ENCODE data around the gene SLAMF6.

Gene SLAMF6

GRCh38 chr1:160522622-160523345 is at the start of gene SLAMF6:
TSS of gene SLAMF6 (minus strand) at chr1:160523255. CDS start at chr1:160523192, 63 bp downstream.
- H3K4me3 ChIP-seq (ENCODE audit: low read depth, low read length), result no peak within 1 kb of the TSS
- H3K27ac ChIP-seq, result no peak within 1 kb of the TSS
- H3K27me3 ChIP-seq (ENCODE audit: insufficient read depth, low read depth, severe bottlenecking), result peaks cover 57% of the 10 kb centered on the region
- H3K9me3 ChIP-seq (ENCODE audit: severe bottlenecking), result peaks cover 6% of the 10 kb centered on the region
- no peaks in the 10 kb centered on the region for H3K36me3 ChIP-seq
- no peak for TF ChIP-seq CTCF (IDR thresholded peaks at IDR 0.05; ENCODE audit: low read depth, low read length)
- DNase-seq, result no peak

GRCh38 chr1:160570840-160571239 is 47.8 kb upstream of the SLAMF6 start:
- Histone ChIP-seq H3K36me3 (no peaks in the 10 kb centered on the region), H3K9me3 (ENCODE audit: severe bottlenecking) (no peaks in the 10 kb centered on the region), H3K27me3 (ENCODE audit: insufficient read depth, low read depth, severe bottlenecking) (peaks cover 96% of the 10 kb centered on the region), H3K4me3 (ENCODE audit: low read depth, low read length) (no peak overlapping the region), H3K27ac (no peak overlapping the region)
- DNase-seq, result no peak
- TF ChIP-seq CTCF (IDR thresholded peaks at IDR 0.05; ENCODE audit: low read depth, low read length), result no peak

GRCh38 chr1:160569806-160570205 is 46.8 kb upstream of the SLAMF6 start:
- Histone ChIP-seq H3K4me3 (ENCODE audit: low read depth, low read length) (no peak overlapping the region), H3K27ac (no peak overlapping the region), H3K9me3 (ENCODE audit: severe bottlenecking) (no peaks in the 10 kb centered on the region), H3K27me3 (ENCODE audit: insufficient read depth, low read depth, severe bottlenecking) (peaks cover 95% of the 10 kb centered on the region), H3K36me3 (no peaks in the 10 kb centered on the region)
- TF ChIP-seq CTCF (IDR thresholded peaks at IDR 0.05; ENCODE audit: low read depth, low read length), result no peak
- DNase-seq, result no peak

- H3K9me3 ChIP-seq (ENCODE audit: severe bottlenecking), result peaks cover 2% of the 10 kb centered on the region
These were observed 45.0 kb upstream of the SLAMF6 start for GRCh38 chr1:160567858-160568682.

GRCh38 chr1:160567341-160567740 is 44.3 kb upstream of the SLAMF6 start:
- no peak for DNase-seq
- Histone ChIP-seq H3K27ac (no peak overlapping the region), H3K36me3 (no peaks in the 10 kb centered on the region), H3K4me3 (ENCODE audit: low read depth, low read length) (no peak overlapping the region), H3K27me3 (ENCODE audit: insufficient read depth, low read depth, severe bottlenecking) (peaks cover 82% of the 10 kb centered on the region), H3K9me3 (ENCODE audit: severe bottlenecking) (peaks cover 5% of the 10 kb centered on the region)
- no peak for TF ChIP-seq CTCF (IDR thresholded peaks at IDR 0.05; ENCODE audit: low read depth, low read length)

More at GRCh38 chr1:160567858-160568682, 45.0 kb upstream of the SLAMF6 start:
- no peak overlapping the region for H3K27ac ChIP-seq
- no peak overlapping the region for H3K4me3 ChIP-seq (ENCODE audit: low read depth, low read length)
- no peaks in the 10 kb centered on the region for H3K36me3 ChIP-seq
- H3K27me3 ChIP-seq (ENCODE audit: insufficient read depth, low read depth, severe bottlenecking), result peaks cover 89% of the 10 kb centered on the region
- no peak for TF ChIP-seq CTCF (IDR thresholded peaks at IDR 0.05; ENCODE audit: low read depth, low read length)
- no peak for DNase-seq

Data from WERI-Rb-1 (cell line).